Astrocyte (in vitro differentiated cells and primary cell): ENCODE data around the gene MYO1F. TPM values are rescaled to one million over a fixed set of nuclear protein-coding genes. Genes with fewer than 3 reads are reported as not detected.

ENCODE experiments used
- DNase-seq: peaks from one replicate; pipeline ENCODE4 v3.0.0-alpha.2; 2010; ENCODE audit warnings: low read depth
- FAIRE-seq: peaks from 2 replicates; lab custom pipeline; 2011; peaks lifted over from hg19 to GRCh38; lab: Jason Lieb, UNC
- H2AFZ ChIP-seq: 2 replicates; pipeline ENCODE4 v1.6.0; 2012; ENCODE audit warnings: low read depth, low read length, inconsistent platforms
- H3K27ac ChIP-seq: 2 replicates; pipeline ENCODE4 v1.5.1; 2011; ENCODE audit warnings: low read depth, low read length, inconsistent platforms
- H3K27me3 ChIP-seq: 2 replicates; pipeline ENCODE4 v1.6.0; 2011; ENCODE audit warnings: low read length, inconsistent platforms; ENCODE audit not compliant: insufficient read depth
- H3K36me3 ChIP-seq: 2 replicates; pipeline ENCODE4 v1.5.1; 2011; ENCODE audit warnings: low read length, inconsistent platforms; ENCODE audit not compliant: insufficient read depth
- H3K4me1 ChIP-seq: 2 replicates; pipeline ENCODE4 v1.5.1; 2011; ENCODE audit warnings: low read length, inconsistent platforms; ENCODE audit not compliant: insufficient read depth
- H3K4me2 ChIP-seq: 2 replicates; pipeline ENCODE4 v1.6.0; 2012; ENCODE audit warnings: low read length, inconsistent platforms
- H3K4me3 ChIP-seq: 2 replicates; pipeline ENCODE4 v1.5.1; 2011; ENCODE audit warnings: low read depth, mild to moderate bottlenecking, low read length, inconsistent platforms; ENCODE audit not compliant: insufficient read depth
- H3K79me2 ChIP-seq: 2 replicates; pipeline ENCODE4 v1.6.0; 2012; ENCODE audit warnings: mild to moderate bottlenecking, low read length, inconsistent platforms; ENCODE audit not compliant: insufficient read depth
- H3K9ac ChIP-seq: 2 replicates; pipeline ENCODE4 v1.6.0; 2012; ENCODE audit warnings: mild to moderate bottlenecking, low read length, inconsistent platforms
- H3K9me3 ChIP-seq: 2 replicates; pipeline ENCODE4 v1.5.1; 2012; ENCODE audit warnings: low read depth, mild to moderate bottlenecking, low read length, inconsistent platforms; ENCODE audit not compliant: insufficient read depth
- H4K20me1 ChIP-seq: 2 replicates; pipeline ENCODE4 v1.6.0; 2012; ENCODE audit warnings: low read length, inconsistent platforms; ENCODE audit not compliant: insufficient read depth
- H3K27ac Mint-ChIP-seq: one replicate; pipeline ENCODE4 v1.8.0; 2021; ENCODE audit warnings: mild to moderate bottlenecking, mixed read lengths; ENCODE audit not compliant: unreplicated experiment
- H3K27me3 Mint-ChIP-seq: one replicate; pipeline ENCODE4 v1.8.0; 2021; ENCODE audit warnings: low read depth, mixed read lengths; ENCODE audit not compliant: unreplicated experiment
- H3K36me3 Mint-ChIP-seq: one replicate; pipeline ENCODE4 v1.8.0; 2021; ENCODE audit warnings: low read depth, mixed read lengths; ENCODE audit not compliant: unreplicated experiment
- H3K4me1 Mint-ChIP-seq: one replicate; pipeline ENCODE4 v1.8.0; 2021; ENCODE audit warnings: low read depth, mixed read lengths; ENCODE audit not compliant: unreplicated experiment
- H3K4me3 Mint-ChIP-seq: one replicate; pipeline ENCODE4 v1.8.0; 2021; ENCODE audit warnings: mild to moderate bottlenecking, moderate library complexity, mixed read lengths; ENCODE audit not compliant: unreplicated experiment
- H3K9me3 Mint-ChIP-seq: one replicate; pipeline ENCODE4 v1.8.0; 2021; ENCODE audit warnings: mild to moderate bottlenecking, mixed read lengths; ENCODE audit not compliant: unreplicated experiment
- EZH2 ChIP-seq: IDR thresholded peaks from 2 replicates; pipeline ENCODE4 v1.6.1; 2012; ENCODE audit warnings: mild to moderate bottlenecking, low read length, inconsistent platforms; ENCODE audit not compliant: insufficient read depth
- total RNA-seq: library from RNA; stranded (reverse); gene quantifications from 2 replicates; pipeline ENCODE4 v1.2.1, GENCODE V29; 2021
- TF ChIP-seq, protein P1 (sequence below): IDR thresholded peaks from 2 replicates; pipeline ENCODE4 v1.5.1; 2011; ENCODE audit warnings: low read depth, mild to moderate bottlenecking, inconsistent platforms, low read length, moderate library complexity; ENCODE audit not compliant: insufficient read depth

Gene MYO1F
- total RNA-seq, 1 donor from 2014 or later, result 0.23 TPM

DNA sequence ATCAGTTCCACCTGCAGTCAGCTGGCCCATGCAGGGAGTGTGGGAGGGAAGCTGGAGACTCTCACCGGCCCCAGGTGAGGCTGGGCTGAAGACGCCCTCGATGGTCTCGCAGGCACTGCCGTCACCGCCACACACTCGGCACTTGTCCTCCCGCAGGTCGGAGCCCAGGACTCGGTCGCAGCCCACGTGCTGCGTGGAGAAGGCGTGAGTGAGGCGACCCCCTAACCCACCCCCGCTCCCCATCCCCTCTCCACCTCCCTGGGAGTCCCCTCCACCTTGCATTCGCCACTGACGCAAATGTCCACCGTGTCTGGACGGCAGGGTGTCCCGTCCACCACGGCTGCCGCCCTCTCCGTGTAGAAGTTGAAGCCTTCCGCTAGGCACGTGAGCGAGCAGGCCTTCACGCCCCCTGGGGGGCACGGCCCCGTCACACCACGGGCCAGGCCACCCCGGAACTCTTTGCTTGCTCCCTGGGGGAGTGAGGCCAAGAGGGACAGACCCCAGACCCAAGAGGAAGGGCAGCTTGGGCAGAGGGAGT is 12.0 kb upstream of the MYO1F start:
- Mint-ChIP-seq H3K36me3 (peaks cover 21% of the 10 kb centered on the region), H3K4me3 (no peak overlapping the region), H3K27me3 (peaks cover 6% of the 10 kb centered on the region), H3K27ac (no peak overlapping the region), H3K4me1 (peaks cover 2% of the 10 kb centered on the region), H3K9me3 (peaks cover 4% of the 10 kb centered on the region)
- Histone ChIP-seq H3K4me3 (no peak overlapping the region), H3K4me2 (no peak overlapping the region), H3K4me1 (peaks cover 12% of the 10 kb centered on the region), H4K20me1 (peaks cover 20% of the 10 kb centered on the region), H3K27me3 (no peaks in the 10 kb centered on the region), H3K79me2 (no peaks in the 10 kb centered on the region), H3K9ac (no peak overlapping the region), H2AFZ (no peak overlapping the region), H3K36me3 (no peaks in the 10 kb centered on the region), H3K9me3 (no peaks in the 10 kb centered on the region), H3K27ac (no peak overlapping the region)
- TF ChIP-seq EZH2, result no peak
- TF ChIP-seq, protein P1, sequence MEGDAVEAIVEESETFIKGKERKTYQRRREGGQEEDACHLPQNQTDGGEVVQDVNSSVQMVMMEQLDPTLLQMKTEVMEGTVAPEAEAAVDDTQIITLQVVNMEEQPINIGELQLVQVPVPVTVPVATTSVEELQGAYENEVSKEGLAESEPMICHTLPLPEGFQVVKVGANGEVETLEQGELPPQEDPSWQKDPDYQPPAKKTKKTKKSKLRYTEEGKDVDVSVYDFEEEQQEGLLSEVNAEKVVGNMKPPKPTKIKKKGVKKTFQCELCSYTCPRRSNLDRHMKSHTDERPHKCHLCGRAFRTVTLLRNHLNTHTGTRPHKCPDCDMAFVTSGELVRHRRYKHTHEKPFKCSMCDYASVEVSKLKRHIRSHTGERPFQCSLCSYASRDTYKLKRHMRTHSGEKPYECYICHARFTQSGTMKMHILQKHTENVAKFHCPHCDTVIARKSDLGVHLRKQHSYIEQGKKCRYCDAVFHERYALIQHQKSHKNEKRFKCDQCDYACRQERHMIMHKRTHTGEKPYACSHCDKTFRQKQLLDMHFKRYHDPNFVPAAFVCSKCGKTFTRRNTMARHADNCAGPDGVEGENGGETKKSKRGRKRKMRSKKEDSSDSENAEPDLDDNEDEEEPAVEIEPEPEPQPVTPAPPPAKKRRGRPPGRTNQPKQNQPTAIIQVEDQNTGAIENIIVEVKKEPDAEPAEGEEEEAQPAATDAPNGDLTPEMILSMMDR, result no peak
- no peak for DNase-seq
- FAIRE-seq, result no peak

DNA sequence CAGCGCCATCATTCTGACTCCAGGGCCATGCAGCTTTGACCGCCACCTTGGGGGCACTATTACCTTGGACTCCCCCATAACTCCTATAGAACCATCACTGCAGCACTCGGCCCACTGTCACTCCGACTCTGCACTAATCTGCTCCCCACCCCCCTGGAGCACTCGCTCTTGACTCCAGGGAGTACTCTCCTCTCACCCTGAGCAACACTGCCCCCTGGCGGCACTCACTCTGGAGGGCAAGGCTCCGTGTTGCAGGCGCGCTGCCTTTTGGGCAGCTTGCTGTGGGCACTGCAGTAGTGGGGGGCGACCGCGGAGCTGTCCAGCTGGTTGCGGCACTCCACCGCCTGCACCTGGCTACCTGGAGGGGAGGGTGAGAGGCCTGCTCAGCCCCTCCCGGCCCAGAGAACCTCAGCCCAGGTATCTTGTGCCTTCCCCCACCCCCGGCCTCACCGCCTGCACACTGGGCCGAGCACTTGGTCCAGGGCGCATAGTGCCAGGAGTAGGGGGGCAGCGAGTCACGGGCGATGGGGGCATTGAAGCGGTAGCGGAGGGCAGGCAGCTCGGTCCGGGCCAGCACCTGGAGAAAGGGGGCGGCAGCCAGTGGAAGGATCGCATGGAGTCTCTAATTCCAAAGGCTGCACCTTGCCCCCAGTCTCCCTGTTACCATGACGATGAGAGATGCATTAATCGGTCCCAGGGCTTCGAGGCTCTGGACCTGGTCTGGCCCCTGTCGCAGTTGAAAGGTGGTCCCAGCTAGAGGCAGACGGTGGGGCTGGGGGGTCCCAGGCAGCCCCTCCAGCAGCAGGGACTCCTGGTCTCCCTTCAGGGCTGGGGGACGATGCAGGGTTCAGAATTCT is 8.9 kb upstream of the MYO1F start:
- H2AFZ ChIP-seq, result no peak overlapping the region
- H3K36me3 Mint-ChIP-seq, result peaks cover 15% of the 10 kb centered on the region
- no peak overlapping the region for H3K27ac Mint-ChIP-seq
- peak; percentile 20 for DNase-seq
- no peak for FAIRE-seq
- no peak overlapping the region for H3K4me3 ChIP-seq
- no peak overlapping the region for H3K4me2 ChIP-seq
- no peaks in the 10 kb centered on the region for H3K36me3 ChIP-seq
- no peaks in the 10 kb centered on the region for H3K9me3 Mint-ChIP-seq
- no peaks in the 10 kb centered on the region for H3K27me3 ChIP-seq
- peaks cover 16% of the 10 kb centered on the region for H4K20me1 ChIP-seq
- H3K4me1 ChIP-seq, result no peaks in the 10 kb centered on the region
- no peak overlapping the region for H3K9ac ChIP-seq
- H3K27me3 Mint-ChIP-seq, result peaks cover 4% of the 10 kb centered on the region
- no peaks in the 10 kb centered on the region for H3K9me3 ChIP-seq
- TF ChIP-seq, protein P1, result no peak
- TF ChIP-seq EZH2, result no peak
- H3K79me2 ChIP-seq, result no peaks in the 10 kb centered on the region
- H3K4me1 Mint-ChIP-seq, result no peaks in the 10 kb centered on the region
- H3K27ac ChIP-seq, result no peak overlapping the region
- no peak overlapping the region for H3K4me3 Mint-ChIP-seq
